Activated CD4-positive, alpha-beta T cell treated with anti-CD3 and anti-CD28 coated beads, Interleukin-2, amount 50 U/mL, for 16 hours (primary cell): ENCODE measurements around the gene RYR2.
"Not testable (repeated sequence)": the region's sequence is repeated elsewhere in the genome, so short reads cannot be mapped to it uniquely, and the experiment has no call there.

Source experiments
- DNase-seq: peaks from one replicate; pipeline ENCODE4 v3.0.0-alpha.2; 2020

RYR2 gene

DNA sequence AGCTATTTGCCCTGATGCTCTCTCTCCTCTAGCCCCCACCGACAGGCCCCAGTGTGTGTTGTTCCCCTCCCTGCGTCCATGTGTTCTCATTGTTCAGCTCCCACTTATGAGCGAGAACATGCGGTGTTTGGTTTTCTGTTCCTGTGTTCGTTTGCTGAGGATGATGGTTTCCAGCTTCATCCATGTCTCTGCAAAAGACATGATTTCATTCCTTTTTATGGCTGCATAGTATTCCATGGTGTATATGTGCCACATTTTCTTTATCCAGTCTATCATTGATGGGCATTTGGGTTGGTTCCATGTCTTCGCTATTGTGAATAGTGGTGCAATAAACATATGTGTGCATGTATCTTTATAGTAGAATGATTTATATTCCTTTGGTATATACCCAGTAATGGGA is 110.0 kb downstream of the RYR2 start:
- DNase-seq, result not testable (repeated sequence)

DNA sequence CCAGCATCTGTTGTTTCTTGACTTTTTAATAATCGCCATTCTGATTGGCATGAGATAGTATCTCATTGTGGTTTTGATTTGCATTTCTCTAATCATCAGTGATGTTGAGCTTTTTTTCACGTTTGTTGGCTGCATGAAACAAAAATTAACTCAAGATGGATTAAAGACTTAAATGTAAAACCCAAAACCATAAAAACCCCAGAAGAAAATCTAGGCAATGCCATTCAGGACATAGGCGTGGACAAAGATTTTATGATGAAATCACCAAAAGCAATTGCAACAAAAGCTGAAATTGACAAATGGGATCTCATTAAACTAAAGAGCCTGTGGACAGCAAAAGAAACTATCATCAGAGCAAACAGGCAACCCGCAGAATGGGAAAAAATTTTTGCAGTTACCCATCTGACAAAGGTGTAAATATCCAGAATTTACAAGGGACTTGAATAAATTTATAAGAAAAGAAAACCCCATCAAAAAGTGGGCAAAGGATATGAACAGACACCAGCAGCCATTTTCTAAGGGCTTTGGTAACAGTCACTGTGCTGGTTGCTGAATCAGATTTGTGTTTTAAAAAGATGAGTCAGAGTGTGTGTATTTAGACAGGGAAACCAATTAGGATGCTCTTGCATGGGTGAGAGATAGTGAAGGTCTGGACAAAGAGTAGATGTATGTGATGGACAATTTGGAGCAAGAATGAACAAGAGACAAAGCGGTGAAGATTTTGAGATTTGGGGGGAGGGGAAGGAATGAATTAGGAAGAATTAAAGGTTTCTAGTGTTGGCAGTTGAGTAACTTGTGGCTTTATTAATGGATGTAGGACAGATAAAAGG is 110.7 kb downstream of the RYR2 start:
- no peak for DNase-seq

DNA sequence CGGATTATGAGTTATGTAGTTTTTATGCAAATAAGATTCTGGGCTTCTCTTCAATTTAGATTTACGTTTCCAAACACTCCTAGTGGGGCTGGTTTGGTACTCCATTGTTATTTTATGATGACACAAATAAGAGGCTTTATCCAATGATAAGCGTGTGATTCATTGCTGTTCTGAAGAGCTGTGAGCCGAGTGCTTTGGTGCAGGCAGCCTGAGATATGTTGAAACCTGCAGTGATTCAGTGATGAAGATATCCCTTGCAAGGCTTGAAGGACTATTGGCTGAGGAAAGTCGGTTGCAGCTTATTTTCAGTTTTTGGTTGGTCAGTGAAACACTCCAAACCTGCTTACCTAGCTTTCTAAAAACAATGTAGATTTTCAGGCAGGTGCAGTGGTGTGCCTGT is 112.2 kb downstream of the RYR2 start:
- no peak for DNase-seq

DNA sequence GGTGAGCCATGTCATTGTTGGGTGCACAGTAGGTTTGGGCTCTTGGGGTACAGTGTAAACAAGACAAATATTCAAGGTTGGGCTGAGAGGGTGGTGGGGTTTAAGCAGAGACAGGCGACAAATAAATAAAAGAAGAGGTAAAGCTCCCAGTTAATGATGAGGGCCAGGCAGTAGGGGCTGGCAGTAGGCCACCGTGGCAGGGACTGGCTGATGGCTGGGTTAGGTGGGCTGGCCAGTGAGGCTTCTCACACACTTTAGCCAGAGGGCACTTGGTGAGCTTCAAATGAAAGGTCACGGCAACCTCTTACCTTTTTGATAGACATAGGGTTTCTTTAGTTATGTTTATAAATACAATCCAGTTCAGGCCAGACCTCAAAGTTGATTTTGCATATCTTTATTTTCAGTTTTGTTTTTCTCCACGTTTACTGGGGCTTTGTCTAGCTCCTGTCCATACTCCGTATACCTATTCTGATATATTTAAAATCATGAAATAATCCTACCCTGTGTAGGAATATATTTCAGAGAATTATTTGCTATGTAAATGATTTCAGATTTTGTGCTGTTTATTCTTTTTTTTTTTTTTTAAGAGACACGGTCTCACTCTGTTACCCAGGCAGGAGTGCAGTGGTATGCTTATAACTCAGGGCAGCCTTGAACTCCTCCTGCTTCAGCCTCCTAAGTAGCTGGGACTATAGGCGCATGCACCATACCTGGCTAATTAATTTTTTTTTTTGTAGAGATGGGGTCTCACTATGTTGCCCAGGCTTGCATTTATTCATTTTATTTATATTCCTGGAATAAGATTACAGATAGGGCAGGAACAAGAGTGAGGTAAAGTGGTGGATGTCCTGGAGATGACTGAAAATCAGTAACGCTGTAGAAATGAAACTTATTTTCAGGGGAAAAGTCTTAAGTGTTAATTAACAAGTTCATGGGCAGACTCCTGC is 122.7 kb downstream of the RYR2 start:
- no peak for DNase-seq

DNA sequence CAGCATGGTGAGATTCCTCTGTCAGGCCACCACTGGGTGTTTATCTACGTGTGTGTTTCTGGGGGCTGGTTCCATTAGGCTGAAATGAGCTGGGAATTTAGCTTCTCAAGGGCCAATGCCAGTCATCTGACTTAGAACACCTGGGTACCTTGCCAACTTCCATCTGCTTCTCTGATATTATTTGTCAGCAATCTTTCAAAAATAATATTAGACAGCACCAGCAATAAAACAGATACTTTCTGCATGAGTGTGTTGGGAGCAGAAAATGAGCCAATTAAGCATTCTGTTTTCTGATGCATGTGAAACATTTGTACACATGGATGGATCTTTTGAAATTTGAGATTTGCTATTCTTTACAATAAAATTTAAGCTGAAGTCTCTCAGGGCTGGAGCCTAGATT is 124.1 kb downstream of the RYR2 start:
- DNase-seq, result no peak

DNA sequence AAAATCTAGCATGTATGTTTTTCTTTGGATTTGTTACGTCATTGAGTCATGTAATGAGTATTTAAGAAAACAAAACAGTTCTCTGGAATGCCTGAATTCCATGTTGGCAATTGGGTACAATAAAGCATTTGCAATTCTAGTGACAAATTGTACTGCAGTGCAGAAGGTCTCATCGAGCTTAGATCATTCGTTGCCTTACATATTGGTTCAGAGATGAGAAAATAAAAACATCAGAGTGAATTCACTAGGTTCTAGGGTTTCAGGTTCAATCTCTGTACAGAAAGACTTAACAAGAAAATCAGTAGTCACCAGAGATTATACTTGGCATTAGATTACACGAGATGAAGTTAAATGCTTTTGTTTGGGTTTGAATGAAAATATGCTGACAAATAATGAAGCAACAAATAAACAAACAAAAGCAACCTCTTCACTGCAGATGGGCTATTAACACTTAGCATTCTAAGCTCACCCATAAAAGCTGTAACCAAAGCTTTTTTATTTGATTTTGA is 124.7 kb downstream of the RYR2 start:
- DNase-seq, result no peak

DNA sequence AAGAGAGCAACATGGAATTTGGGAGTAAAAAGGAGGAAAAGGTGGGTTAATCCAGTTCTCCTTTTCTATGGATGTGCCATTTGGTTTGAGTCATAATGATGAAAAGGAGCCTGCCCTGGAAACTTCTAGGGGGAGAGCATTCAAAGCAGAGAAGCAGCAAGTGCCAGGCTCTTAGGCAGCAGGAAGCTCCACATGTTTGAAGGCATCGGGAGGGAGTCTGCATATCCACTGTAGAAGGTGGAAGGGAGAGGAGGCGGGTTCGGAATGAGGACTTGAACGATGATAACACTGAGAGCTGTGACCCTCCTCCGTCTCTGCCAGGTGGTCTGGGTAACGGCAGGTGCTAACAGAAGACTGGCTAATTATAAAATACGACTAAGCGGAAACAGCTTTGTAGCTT is 128.2 kb downstream of the RYR2 start:
- DNase-seq, result no peak

DNA sequence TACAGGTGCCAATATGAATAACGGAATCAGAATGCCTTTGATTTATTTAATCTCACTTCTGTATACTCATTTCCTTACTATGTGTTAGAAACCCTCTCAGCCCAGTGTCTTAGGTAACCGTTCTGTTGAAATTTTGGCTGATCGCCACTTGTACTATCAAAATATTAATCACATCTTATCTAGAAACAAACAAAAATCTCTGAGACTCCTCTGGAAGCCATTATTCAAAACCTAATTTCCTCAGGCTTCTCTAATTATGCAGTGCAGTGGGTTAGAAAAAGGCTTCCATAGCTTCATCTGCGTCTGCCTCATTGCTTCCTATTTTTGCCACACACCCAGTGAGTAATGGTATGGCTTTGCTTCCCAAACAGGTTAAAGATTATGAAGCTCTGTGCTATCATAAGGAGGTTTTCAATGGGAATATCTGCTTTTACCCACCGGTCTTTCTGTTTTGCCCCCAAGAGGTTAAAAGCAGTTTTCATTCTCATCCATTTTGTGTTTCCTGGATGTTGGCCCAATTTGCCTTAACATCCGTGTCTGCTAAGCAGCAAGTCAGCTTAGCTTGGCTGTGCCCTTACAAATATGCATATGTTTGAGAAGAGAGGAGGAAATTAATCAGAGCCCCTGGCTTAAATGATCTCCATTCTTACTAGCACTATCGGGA is 129.6 kb downstream of the RYR2 start:
- DNase-seq, result no peak

DNA sequence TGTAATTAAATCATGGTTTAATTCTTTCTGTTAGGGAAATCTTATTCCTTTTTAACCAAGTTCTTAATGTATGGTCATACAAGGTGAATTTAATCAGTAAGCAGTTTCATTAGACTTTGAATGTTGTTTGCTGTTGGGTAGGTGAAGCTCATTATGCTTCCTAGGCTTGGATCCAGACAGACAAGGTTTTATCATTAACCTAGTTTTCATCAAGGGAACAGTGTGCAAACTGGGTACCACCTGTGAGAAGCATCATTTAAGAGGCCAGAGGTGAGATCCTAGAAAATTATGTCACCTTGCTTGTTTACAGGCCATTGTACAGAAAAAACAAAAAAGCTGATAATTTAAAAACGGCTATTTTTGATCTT is 130.1 kb downstream of the RYR2 start:
- no peak for DNase-seq

DNA sequence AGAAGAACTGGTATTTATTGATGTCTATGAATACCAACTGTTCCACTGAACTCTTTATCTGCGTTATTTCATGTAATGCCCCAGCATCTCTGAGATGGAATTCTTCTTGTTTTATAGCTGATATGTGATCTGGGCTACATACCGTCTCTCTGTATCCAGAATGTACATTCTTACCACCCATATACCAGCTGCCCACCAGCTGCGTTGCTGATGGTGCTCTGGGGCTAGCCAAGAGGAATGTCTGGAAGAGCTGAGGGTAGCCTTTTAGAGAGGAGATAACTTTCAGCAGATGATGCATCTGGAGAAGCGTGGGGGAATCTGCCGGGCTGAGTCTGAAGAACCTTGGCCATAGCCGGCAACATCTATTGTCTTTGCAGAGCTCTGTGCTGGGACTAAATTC is 137.5 kb downstream of the RYR2 start:
- DNase-seq, result no peak

DNA sequence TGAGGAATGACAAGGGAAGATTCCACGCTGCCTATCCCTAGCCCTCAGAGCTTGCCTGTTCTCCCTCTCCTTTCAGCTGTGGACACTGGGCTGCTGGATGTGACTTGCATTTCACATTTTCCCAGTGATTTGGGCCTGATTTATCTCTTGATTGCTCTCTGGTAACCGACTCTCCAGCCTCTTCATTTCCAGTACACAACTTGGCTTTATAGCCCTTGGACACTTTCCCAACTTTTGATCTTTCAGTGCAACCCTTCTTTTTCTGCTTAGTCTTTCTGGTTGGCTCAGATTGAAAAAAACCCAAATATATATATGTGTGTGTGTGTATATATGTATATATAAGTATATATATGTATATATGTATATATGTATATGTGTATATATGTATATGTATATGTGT is 138.3 kb downstream of the RYR2 start:
- no peak for DNase-seq

DNA sequence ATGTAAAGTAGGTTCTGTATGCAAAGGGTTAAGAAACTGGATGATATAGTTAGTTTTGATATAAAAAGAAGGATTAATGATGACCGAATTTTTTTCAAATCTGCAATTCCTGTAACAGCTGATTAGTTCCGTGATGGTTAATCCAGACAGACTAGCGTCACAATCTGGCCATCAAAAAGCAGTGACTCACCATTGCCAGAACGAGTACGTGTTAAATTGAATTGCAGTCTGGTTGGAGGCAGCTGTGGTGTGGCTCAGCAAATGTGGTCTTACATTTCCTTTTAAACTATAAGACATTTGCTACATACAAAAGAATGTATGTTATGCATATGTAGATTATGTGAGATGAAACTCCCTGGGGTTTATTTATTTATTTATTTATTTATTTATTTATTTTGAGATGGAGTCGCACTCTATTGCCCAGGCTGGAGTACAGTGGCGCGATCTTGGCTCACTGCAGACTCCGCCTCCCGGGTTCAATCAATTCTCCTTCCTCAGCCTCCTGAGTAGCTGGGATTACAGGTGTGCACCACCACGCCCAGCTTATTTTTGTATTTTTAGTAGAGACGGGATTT is 139.8 kb downstream of the RYR2 start:
- DNase-seq, result no peak

DNA sequence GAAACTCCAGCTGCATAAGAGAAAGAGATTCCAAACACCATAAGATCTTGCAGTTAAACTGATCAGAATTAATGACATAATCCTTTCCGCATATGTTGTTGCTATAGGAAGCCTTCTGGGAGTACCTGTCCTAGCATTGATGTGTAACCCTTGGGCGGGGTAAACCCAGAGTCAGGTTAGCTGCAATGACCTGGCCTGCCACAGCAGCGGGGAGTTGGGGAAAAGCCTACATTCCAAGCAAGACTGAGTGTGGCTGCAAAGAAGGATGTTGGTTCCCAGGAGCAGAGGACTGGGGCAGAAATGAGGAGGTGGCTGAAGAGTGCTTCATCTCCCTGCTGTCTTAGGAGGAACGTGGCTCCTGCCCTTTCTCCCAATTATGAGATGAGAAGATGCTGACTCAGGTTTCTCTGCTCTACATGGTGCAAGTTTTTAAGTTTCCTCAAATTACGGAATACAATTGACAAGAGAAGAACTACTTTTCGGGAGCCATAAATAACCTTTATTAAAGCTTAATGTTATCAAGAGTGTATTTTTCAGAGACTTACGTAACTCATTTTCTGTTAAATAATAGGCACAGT is 142.1 kb downstream of the RYR2 start:
- no peak for DNase-seq

DNA sequence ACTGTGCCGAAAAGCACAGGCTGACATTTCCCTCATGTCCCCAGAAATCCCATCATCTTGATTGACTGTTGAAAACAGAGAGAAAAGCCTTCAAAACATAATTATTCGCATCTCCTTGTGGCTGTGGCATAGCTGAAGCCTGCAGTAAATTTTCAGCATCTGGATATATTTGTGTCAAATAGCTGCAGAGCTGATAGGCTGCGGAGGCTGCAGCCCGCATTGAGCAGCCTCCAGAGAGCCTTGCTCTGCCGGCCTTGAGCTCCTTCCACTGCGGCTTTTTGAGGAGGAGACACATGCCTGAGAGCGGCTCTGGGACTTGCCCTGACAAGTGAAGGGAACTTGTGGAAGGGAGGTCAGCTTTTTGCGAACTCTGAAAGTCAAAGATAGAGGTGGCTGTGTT is 144.7 kb downstream of the RYR2 start:
- no peak for DNase-seq

DNA sequence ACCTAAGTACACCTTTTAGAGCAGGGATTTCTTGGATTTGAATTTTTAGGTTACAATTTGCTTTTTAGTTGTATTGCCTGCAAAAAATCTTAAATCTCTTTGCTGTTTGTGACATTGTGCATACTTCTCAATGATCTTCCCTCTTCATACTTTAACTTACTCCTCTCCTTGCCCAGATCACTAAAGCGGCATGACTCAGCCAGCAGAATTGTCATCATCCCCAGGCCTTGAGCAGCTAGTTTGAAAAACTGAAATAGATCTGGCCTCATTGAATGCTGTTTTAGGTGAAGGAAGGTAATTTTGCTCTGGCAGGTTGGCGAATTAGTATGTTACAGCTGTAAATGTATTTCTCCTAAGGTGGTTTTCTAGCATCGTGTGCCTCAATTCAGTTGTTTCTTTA is 145.9 kb downstream of the RYR2 start:
- no peak for DNase-seq

DNA sequence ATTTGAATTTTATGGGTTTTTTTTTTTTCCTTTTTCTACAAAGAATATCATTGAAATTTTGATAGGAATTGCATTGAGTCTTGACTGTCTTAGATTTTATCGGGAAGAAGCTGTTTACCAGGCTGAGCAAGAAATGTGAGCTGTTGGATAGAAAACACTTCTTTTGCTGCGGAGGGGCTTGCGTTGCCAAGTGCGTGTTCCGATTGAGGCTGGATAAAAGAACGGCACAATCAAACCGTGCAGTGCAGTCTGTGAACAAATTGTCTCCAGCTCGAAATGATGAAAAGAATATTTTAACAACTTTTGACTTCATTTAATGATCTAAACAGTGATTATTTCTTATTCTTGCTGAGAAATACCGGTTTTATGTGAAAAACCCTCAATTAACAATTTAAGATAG is 149.4 kb downstream of the RYR2 start:
- no peak for DNase-seq

DNA sequence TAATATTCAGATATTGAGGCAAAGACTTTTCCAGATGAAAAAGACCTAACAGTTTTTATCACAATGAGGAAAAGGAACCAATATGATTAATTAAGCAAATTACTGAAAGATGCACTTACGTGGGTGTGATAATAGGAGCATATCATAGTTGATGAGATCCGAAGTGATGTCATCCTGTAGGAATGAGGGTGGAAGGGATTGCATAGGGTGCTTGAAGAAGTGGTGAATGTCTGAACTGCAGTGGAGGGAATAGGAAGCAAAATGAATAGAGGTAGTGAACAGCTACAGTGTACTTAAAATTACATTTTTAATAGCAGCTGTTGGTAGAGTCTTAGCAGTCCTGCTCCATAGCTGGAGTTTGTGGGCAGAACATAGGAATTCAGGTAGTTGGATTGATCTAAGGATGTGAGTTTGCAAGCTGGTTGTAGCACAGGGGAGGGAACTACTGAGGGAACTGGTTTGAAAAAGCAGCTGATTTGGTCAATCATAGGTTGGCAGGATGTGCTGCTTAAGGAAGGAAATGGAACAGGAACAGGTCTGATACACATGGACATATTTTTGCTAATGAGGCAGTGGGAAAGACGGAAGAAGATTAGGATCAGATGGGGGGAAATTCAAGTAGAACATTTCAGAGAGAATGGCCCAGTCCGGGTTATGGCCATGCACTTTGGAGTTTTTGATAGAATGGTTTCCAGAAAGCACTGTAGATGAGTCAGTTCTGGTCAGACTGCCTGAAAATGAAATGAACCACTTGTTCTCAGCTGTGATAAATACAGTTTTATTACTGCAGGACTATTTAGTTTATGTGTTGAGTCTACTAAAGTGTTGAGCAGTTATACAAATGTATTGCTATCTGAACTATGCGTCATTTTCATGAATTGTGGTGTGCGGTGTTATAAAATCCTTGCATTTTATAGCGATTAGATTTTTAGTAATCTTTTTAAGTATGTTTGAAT is 155.8 kb downstream of the RYR2 start:
- no peak for DNase-seq

DNA sequence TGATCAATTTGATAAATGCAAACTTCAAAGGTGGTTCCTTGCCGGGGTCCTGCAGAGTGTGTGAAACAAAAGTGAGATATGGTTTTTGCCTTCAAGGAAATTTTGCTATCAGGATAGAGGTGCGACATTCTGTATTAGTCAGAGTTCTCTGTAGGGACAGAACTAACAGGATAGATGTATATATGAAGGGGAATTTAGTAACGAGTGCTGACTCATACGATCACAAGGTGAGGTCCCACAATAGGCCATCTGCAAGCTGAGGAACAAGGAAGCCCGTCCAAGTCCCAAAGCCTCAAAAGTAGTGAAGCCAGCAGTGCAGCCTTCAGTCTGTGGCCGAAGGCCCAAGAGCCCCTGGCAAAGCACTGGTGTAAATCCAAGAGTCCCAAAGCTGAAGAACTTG is 157.0 kb downstream of the RYR2 start:
- DNase-seq, result peak; percentile 39

DNA sequence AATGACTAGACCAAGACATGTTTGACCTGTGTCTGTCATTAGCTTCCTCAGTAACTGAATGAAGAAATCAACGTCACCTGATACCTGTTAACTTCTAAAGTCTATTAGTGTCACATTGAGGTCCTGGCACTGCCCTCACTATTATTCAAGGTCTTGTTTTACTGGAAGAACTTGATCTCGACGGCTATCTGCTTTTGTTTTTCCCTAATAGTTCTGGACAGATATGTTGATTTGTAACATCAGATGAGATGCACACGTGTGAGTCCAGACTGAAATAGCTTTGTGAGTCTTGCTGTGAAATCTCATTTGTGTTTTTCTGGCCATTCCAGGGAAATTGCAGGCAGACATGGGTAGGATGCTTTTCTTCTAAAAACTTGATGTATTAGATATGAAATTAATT is 159.2 kb downstream of the RYR2 start:
- no peak for DNase-seq

DNA sequence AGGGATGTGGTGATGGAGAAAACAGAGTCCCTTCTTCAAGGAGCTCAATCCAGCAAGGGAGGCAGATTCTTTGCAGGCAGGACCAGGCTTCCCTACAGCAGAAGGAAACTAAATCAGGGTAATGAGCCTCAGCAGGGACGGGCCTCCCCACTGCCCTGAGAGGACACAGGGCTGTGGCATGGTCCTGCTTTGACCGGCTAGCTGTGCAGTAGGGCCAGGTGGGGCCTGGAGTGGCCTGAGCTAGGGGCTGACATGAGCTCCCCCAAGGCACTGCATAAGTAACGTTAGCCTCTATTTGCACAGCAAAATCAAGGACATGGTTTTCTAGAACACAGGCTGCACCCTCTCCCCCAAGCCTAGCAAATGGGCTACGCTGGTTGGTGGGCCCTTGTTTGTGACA is 162.9 kb downstream of the RYR2 start:
- no peak for DNase-seq

DNA sequence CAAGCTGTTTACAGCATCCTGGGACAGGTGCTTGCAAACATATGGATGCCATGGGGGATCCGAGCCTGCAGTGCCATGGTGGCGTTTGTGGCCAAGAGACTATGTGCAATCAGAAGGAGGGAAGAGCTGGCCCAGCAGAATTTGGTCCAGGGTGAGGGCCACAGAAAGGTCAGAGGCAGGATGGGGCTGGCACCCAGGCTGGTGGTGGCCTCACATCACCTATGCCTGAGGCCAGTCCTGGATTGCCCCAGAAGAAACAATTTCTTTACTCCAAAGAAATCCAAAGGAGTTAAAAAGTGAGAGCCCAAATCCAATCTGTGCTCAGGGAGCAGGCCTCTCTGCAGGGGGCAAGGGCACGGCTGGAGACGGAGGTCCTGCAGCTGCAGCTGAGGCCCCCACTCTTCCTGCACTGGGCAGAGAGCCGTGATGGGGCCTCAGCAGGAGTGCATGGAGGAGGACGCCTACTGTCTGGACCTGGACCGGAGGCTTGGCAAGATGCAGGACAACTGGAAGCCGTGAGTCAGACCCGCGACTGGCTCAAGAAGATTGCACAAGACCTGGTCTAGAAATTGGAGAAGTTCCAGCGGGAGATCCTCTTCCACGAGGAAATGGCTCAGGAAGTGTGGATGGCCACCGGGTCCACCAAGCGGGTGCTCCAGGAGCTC is 163.5 kb downstream of the RYR2 start:
- DNase-seq, result no peak
